ENCODE results near the gene ZEB2.

GRCh38 chr2:144520756-144521487 lies 1.0 kb upstream of the ZEB2 start:
- TF ChIP-seq CTCF (IDR thresholded peaks at IDR 0.05) (no peak), POLR2A (IDR thresholded peaks at IDR 0.05) (no peak)

Measured in uterus (tissue), 2 donors.